CD4-positive, alpha-beta T cell treated with Interleukin-6 at 100 ng/mL for 8 hours (primary cell): Measurements from ENCODE around the gene JUP.

Experiments used
- DNase-seq: peaks from one replicate; pipeline ENCODE4 v3.0.0-alpha.2; 2020; ENCODE audit warnings: mixed read lengths, low spot score

Gene JUP

DNA sequence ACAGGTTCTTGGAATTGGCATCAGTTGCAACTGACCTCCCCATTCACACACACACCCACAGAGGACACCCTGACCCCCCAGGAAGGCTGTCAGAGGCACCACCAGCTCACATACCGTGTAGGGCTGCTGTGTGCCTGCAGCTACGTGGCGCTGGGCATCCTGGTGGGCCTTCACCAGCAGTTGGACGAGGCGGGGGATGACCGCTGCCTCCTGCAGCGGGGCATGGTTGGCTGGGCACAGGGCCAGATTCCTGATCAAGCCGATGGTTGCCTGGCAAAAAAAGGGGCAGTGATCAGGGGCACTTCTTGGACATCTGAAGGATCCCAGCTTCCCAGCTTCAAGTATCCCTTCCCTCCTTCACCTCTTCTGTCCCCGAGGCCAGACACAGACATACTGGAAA lies 27.9 kb downstream of the JUP start:
- no peak for DNase-seq

DNA sequence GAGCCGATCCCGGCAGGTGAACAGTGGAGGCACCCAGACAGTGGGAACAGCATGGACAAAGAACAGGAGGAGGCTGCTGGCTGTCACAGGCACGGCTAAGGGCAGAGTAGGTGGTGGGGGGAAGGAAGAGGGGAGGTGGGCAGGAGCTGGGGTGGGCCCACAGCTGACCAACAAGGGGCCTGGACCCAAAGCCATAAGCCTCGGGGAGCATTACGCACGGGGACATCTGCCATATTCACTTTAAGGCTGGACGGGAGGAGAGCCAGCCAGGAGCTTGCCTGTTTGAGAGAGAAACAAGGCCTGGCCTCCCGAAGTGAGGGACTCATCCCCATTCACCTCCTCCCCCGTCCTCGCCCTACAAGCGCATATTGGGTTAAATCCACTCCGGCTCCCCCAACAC lies 32.4 kb downstream of the JUP start:
- DNase-seq, result no peak

DNA sequence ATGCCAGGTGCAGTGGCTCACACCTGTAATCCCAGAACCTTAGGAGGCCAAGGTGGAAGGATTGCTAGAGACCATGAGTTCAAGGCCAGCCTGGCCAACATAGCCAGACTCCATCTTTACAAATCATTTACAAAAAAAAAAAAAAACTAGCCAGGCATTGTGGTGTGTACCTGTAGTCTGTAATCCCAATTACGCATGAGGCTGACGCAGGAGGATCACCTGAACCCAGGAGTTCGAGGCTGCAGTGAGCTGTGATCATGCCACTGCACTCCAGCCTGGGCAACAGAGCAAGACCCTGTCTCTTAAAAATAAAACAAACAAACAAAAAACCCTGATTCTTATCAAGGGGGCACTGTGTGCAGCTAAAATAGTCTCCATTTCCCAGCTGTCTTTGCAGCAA lies 35.2 kb downstream of the JUP start:
- DNase-seq, result no peak

- no peak for DNase-seq
Observed at GRCh38 chr17:41750862-41751261, 35.6 kb downstream of the JUP start.

DNA sequence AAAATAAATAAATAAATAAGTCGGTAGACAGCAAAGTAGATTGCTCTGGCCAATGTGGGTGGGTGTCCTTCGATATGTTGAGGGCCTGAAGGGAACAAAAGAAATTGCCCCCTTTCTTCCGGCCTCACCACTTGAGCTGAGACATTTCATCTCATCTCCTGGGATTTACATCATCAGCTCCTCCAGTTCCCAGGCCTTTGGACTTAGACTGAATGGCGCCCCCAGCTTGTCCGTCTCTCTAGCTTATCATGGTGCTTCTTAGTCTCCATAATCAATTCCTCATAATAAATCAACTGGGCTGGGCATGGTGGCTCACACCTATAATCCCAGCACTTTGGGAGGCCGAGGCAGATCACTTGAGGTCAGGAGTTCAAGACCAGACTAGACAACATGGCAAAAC lies 38.2 kb downstream of the JUP start:
- no peak for DNase-seq

- no peak for DNase-seq
Observed at GRCh38 chr17:41741709-41742108, 44.8 kb downstream of the JUP start.

DNA sequence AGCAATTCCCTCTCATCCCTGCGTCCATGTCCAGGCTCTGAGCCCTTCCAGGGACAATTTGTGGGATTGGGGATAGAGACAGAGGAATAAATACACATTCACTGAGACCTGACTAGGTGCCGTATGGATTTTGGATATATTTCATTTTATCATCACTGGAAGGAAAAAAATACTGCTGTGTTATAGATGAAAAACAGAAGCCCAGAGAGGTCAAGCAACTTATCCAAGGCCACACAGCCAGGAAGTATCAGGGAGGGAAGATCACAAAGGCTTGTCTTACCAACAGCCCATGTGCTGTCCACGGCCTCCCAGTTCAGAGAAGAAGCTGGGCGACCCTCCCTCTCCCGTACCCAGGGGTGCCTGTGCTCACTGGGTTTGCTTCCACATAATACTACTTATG lies 46.0 kb downstream of the JUP start:
- DNase-seq, result no peak

GRCh38 chr17:41739661-41740352 lies 46.7 kb downstream of the JUP start:
- no peak for DNase-seq

- no peak for DNase-seq
Observed at GRCh38 chr17:41738801-41739112, 47.8 kb downstream of the JUP start.

DNA sequence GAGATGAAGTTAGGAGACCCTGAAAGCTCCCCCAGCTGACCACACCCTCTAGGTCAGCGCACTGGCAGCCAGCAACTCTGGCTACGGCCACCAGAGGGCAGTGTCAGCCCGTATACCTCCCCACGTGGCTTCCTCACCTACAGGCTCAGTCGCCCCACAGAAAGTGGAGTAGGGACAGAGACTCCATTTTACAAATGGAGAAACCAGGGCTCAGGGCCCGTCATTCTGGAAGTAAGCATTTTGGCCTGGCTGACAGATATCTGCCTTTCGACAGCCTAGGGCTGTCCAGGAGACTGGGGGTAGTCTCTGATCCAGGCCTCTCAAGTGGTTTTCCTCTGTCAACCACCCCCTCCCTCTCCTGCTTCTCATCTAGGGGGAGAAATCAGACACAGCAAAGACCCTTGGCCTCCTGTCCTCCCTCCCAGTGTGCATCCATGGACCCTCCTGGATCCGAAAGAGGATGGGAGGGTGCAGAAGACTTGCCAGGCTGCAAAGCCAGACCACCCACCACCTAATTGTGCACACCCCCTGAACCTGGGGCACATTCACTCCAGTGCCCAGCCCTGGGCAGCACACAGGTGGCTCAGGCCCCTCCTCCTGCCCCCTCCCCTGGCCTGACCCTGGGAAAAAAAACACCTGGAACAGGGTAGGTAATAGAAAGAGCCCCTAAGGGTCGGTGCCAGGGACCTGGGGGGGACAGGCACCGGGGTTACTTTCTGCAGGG lies 48.3 kb downstream of the JUP start:
- peak; percentile 75 for DNase-seq

DNA sequence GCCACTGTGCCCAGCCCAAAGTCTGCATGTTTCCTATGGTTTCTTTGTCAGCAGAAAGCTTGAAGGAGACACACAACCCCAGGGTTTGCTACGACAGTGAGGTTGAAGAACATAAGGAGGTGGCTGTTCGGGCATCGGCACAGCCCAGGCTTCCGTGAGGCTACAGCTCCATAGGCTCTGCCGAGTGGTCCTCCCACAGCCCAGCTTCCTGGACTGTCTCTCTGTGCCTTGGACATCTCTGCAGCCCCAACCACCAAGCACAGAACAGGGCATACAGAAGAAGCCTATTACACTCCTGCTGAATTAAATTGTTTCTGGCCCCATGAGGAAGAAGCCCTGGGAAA lies 48.9 kb downstream of the JUP start:
- no peak for DNase-seq

DNA sequence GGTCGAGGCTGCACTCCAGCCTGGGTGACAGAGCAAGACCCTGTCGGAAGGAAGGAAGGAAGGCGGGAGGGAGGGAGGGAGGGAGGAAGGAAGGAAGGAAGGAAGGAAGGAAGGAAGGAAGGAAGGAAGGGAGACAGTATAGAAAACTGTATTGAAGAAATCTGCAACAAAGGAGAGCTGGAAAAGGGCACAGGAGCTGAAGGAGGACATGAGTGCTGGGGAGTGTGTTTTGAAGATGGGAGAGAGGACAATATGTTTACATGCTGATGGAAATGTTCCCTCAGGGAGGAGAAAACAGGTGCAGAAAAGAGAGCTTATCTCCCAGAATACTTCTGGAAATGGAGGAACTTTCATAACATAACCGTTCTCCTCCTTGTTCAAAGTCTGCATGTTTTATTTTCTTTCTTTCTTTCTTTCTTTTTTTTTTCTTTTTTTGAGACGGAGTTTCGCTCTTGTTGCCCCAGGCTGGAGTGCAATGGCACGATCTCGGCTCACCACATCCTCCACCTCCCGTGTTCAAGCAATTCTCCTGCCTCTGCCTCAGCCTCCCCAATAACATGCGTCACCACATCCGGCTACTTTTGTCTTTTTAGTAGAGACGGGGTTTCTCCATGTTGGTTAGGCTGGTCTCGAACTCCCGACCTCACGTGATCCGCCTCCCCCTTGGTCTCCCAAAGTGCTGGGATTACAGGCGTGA lies 49.4 kb downstream of the JUP start:
- DNase-seq, result no peak

DNA sequence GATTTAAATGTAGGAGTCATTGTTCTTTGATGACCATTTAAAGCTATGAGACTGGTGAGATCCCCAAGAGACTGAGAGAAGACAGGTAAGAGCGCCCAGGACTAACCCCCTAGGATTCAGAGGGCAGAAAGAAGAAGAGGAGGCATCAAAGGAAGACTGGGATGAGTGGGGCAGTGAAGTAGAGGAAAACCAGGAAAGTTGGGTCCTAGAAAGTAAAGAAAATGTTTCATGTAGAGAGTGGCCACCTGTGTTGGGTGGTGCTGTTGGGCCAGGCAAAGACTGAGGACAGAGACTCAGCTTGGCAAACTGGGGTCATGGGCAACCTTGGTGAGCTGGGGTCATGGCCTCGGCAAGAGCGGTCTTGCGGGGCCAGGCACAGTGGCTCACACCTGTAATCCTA lies 50.8 kb downstream of the JUP start:
- DNase-seq, result no peak

- no peak for DNase-seq
Observed at GRCh38 chr17:41734949-41735313, 51.6 kb downstream of the JUP start.

DNA sequence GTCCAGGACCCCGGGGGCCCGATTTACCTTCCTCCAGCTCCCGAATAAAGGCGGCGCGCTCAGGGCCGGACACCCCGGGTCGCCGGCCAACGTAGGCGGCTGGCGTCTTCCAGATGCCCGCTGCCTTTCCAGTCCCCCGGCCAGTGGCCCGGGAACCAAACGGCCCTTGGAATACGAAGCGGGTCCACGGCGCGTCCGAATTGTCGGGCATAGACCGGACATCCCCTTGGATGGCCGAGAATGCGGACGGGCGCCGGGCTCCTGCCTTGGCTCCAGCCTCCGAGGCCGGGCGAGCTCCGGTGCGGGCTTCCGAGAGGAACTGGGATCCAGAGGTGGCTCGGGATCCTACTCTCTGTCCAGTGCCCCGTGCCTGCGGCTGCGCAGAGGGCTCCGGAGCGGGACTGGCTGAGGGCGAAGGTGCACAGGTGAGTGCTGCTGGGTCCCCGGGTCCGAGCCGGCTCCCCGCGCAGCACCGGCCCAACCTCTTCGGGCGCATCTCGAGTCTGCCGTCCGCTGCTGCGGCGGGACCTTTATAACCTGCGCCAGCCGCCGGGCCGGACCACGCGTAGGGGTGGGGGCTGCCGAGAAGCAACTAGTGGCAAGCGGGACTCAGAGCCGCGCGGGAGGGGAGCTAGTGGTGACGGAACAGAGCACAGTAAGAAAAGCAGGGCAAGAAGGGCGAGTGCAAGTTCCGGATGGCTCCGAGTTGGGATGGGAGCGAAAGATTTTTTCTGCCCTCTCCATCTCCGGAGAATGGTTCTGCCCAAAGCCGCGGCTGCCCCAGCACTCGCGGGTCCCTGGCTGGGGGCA lies 52.2 kb downstream of the JUP start, which contains the start of gene HAP1:
HAP1 (minus strand) TSS at position 505 of the 810 bp plus-strand sequence; CDS start at position 496, 9 bp downstream.
- DNase-seq, result no peak

GRCh38 chr17:41733348-41734138 lies 53.0 kb downstream of the JUP start:
- no peak for DNase-seq

DNA sequence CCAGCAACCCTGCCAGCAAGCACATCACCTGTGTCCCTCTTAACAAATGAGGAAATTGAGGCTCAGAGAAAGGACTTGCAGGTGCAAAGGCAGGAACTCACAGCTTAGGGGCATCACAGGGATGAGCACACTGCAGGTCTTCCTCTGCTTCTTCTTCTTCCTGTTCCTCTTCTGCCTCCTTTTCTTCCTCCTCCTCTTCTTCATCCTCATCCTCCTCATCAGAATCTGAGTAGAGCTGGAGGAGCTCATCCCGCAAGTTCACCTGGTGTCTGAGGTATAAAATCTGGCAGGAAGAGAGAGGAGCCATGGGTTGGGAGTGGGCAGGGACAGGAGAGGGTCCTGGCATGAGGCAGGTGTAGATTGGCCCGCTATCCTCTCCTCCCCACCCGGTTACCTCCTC lies 54.7 kb downstream of the JUP start:
- DNase-seq, result no peak

GRCh38 chr17:41730479-41730878 lies 56.0 kb downstream of the JUP start:
- DNase-seq, result no peak

DNA sequence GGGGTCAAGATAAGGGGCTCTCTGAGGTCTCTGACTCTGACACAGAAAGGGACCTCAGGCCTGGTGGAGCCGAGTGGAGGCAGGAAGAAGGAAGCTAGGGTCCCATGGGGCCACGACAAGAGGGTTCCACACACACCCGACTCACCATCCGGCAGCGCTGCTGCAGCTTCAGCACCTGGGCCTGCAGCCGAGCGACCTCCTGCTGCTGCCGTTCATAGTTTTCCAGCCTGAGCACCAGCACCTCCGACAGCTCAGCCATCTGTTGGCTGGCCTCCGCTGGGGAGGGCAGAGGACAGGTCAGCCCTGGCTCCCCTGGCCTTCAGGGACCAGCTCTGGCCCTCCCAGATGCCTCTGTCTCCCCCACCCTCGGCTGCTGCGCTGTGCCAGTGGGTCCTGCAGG lies 58.5 kb downstream of the JUP start:
- no peak for DNase-seq

DNA sequence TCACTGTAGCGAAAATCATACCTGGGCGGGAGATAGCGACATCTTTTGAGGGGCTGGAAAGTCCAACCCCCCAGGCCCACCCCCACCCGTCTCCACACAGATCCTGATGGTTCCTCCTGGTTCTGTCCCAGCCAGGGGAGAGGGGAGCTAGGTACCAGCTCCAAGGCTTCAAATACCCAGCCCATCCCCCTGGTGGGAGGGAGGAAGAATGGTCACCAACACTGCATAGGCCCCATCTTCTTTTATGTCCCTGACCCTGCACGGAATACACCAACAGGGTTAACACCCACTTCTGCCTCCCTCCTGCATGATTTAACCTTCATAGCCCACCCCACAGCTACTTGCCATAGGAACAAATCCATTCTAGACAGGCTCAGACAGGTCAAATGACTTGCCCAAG lies 61.4 kb downstream of the JUP start:
- DNase-seq, result no peak

DNA sequence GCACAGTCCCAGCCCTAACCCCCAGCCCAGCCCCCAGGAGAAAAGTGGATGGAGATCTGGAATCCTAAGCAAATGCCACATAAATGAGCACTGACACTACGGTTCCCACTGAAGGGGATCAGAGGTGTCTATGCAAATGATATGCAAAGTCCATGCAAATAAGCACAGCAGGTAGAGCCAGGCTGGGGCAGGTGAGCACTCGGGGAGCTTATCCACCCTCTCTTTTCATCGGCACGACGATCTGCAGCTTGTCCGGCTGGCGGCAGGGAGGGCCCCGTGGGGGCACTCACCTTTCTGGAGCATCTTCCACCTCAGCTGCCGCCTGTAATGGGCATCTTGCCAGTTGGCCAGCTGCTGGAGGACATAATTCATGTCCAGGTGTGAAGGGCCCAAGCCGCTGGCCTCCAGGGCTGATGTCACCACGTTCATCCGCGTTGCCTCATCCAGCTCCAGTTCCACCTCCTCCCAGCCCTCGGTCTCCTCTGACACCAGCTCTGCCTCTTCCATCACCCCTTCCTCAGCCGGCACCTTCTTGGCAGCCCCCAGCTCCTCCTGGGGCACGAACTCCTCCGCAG lies 61.9 kb downstream of the JUP start:
- no peak for DNase-seq
